ENCODE data around the gene UGT1A1. TPM values are rescaled to one million over a fixed set of nuclear protein-coding genes. Genes with fewer than 3 reads are reported as not detected.

The UGT1A1 gene
- total RNA-seq, 3 donors from 2014 or later: not detected

GRCh38 chr2:233772153-233772552, 12.1 kb downstream of the UGT1A1 start:
- DNase-seq: no peak
- Mint-ChIP-seq H3K4me1 (ENCODE audit: low read depth) (no peaks in the 10 kb centered on the region), H3K27me3 (ENCODE audit: low read depth) (peaks cover 13% of the 10 kb centered on the region), H3K4me3 (no peak overlapping the region), H3K9me3 (peaks cover under 1% of the 10 kb centered on the region), H3K36me3 (ENCODE audit: insufficient read depth) (no peaks in the 10 kb centered on the region)
- no peak for ATAC-seq

- Mint-ChIP-seq H3K9me3 (peaks cover 4% of the 10 kb centered on the region), H3K4me1 (ENCODE audit: low read depth) (no peaks in the 10 kb centered on the region), H3K4me3 (no peak overlapping the region), H3K36me3 (ENCODE audit: insufficient read depth) (no peaks in the 10 kb centered on the region), H3K27me3 (ENCODE audit: low read depth) (peaks cover 11% of the 10 kb centered on the region)
- no peak for DNase-seq
- no peak for ATAC-seq
These were observed 12.5 kb downstream of the UGT1A1 start for GRCh38 chr2:233772583-233772982.

GRCh38 chr2:233773854-233774253, 13.8 kb downstream of the UGT1A1 start:
- no peak for ATAC-seq
- no peaks in the 10 kb centered on the region for H3K4me1 Mint-ChIP-seq (ENCODE audit: low read depth)
- peaks cover 16% of the 10 kb centered on the region for H3K27me3 Mint-ChIP-seq (ENCODE audit: low read depth)
- DNase-seq: no peak
- H3K36me3 Mint-ChIP-seq (ENCODE audit: insufficient read depth): no peaks in the 10 kb centered on the region
- H3K4me3 Mint-ChIP-seq: no peak overlapping the region
- H3K9me3 Mint-ChIP-seq: peaks cover 4% of the 10 kb centered on the region

GRCh38 chr2:233775414-233775813, 15.3 kb downstream of the UGT1A1 start:
- Mint-ChIP-seq H3K4me3 (no peak overlapping the region), H3K4me1 (ENCODE audit: low read depth) (no peaks in the 10 kb centered on the region), H3K36me3 (ENCODE audit: insufficient read depth) (no peaks in the 10 kb centered on the region), H3K27me3 (ENCODE audit: low read depth) (peaks cover 11% of the 10 kb centered on the region), H3K9me3 (peaks cover 4% of the 10 kb centered on the region)
- no peak for ATAC-seq
- no peak for DNase-seq

- H3K4me3 Mint-ChIP-seq: no peak within 1 kb of the TSS
- no peaks in the 10 kb centered on the region for H3K36me3 Mint-ChIP-seq (ENCODE audit: insufficient read depth)
- peaks cover 15% of the 10 kb centered on the region for H3K27me3 Mint-ChIP-seq (ENCODE audit: low read depth)
- ATAC-seq (no peak), DNase-seq (no peak)
- H3K9me3 Mint-ChIP-seq: peaks cover 4% of the 10 kb centered on the region
- H3K4me1 Mint-ChIP-seq (ENCODE audit: low read depth): no peaks in the 10 kb centered on the region
These were observed 18.0 kb downstream of the UGT1A1 start, which contains the start of gene MROH2A for GRCh38 chr2:233778030-233778429. Gene MROH2A (plus strand): TSS chr2:233778330. CDS start chr2:233779359, 1,029 bp downstream.

GRCh38 chr2:233779722-233780121, 19.7 kb downstream of the UGT1A1 start:
- H3K4me1 Mint-ChIP-seq (ENCODE audit: low read depth): no peaks in the 10 kb centered on the region
- ATAC-seq (no peak), DNase-seq (no peak)
- no peak overlapping the region for H3K4me3 Mint-ChIP-seq
- H3K36me3 Mint-ChIP-seq (ENCODE audit: insufficient read depth): no peaks in the 10 kb centered on the region
- peaks cover 23% of the 10 kb centered on the region for H3K27me3 Mint-ChIP-seq (ENCODE audit: low read depth)
- peaks cover 4% of the 10 kb centered on the region for H3K9me3 Mint-ChIP-seq

GRCh38 chr2:233780771-233781170, 20.7 kb downstream of the UGT1A1 start:
- H3K4me1 Mint-ChIP-seq (ENCODE audit: low read depth): no peaks in the 10 kb centered on the region
- no peak for ATAC-seq

GRCh38 chr2:233789554-233789953, 29.5 kb downstream of the UGT1A1 start:
- Mint-ChIP-seq H3K4me1 (ENCODE audit: low read depth) (no peaks in the 10 kb centered on the region), H3K4me3 (no peak overlapping the region), H3K27me3 (ENCODE audit: low read depth) (peaks cover 6% of the 10 kb centered on the region), H3K36me3 (ENCODE audit: insufficient read depth) (no peaks in the 10 kb centered on the region), H3K9me3 (peaks cover 5% of the 10 kb centered on the region)
- DNase-seq (no peak), ATAC-seq (no peak)

More at GRCh38 chr2:233780771-233781170, 20.7 kb downstream of the UGT1A1 start:
- Mint-ChIP-seq H3K27me3 (ENCODE audit: low read depth) (peaks cover 21% of the 10 kb centered on the region), H3K36me3 (ENCODE audit: insufficient read depth) (no peaks in the 10 kb centered on the region), H3K4me3 (no peak overlapping the region), H3K9me3 (peaks cover 4% of the 10 kb centered on the region)
- no peak for DNase-seq

- no peak for ATAC-seq
- Mint-ChIP-seq H3K36me3 (ENCODE audit: insufficient read depth) (no peaks in the 10 kb centered on the region), H3K4me3 (no peak overlapping the region), H3K27me3 (ENCODE audit: low read depth) (peaks cover 2% of the 10 kb centered on the region), H3K9me3 (peaks cover under 1% of the 10 kb centered on the region), H3K4me1 (ENCODE audit: low read depth) (no peaks in the 10 kb centered on the region)
- no peak for DNase-seq
These were observed 31.2 kb downstream of the UGT1A1 start for GRCh38 chr2:233791151-233791882.

GRCh38 chr2:233791883-233792329, 31.8 kb downstream of the UGT1A1 start:
- Mint-ChIP-seq H3K36me3 (ENCODE audit: insufficient read depth) (no peaks in the 10 kb centered on the region), H3K4me3 (no peak overlapping the region), H3K27me3 (ENCODE audit: low read depth) (no peaks in the 10 kb centered on the region), H3K4me1 (ENCODE audit: low read depth) (no peaks in the 10 kb centered on the region), H3K9me3 (no peaks in the 10 kb centered on the region)
- ATAC-seq (no peak), DNase-seq (no peak)

GRCh38 chr2:233792720-233793119, 32.6 kb downstream of the UGT1A1 start:
- ATAC-seq (no peak), DNase-seq (no peak)
- Mint-ChIP-seq H3K36me3 (ENCODE audit: insufficient read depth) (no peaks in the 10 kb centered on the region), H3K27me3 (ENCODE audit: low read depth) (no peaks in the 10 kb centered on the region), H3K9me3 (no peaks in the 10 kb centered on the region), H3K4me1 (ENCODE audit: low read depth) (no peaks in the 10 kb centered on the region), H3K4me3 (no peak overlapping the region)

- no peaks in the 10 kb centered on the region for H3K9me3 Mint-ChIP-seq
- H3K4me1 Mint-ChIP-seq (ENCODE audit: low read depth): no peaks in the 10 kb centered on the region
- DNase-seq: no peak
- no peaks in the 10 kb centered on the region for H3K36me3 Mint-ChIP-seq (ENCODE audit: insufficient read depth)
- no peaks in the 10 kb centered on the region for H3K27me3 Mint-ChIP-seq (ENCODE audit: low read depth)
- no peak overlapping the region for H3K4me3 Mint-ChIP-seq
- ATAC-seq: no peak
These were observed 33.5 kb downstream of the UGT1A1 start for GRCh38 chr2:233793465-233794127.

GRCh38 chr2:233794128-233794658, 34.1 kb downstream of the UGT1A1 start:
- Mint-ChIP-seq H3K9me3 (no peaks in the 10 kb centered on the region), H3K4me3 (no peak overlapping the region), H3K27me3 (ENCODE audit: low read depth) (no peaks in the 10 kb centered on the region), H3K4me1 (ENCODE audit: low read depth) (no peaks in the 10 kb centered on the region), H3K36me3 (ENCODE audit: insufficient read depth) (no peaks in the 10 kb centered on the region)
- ATAC-seq (no peak), DNase-seq (no peak)

- Mint-ChIP-seq H3K27me3 (ENCODE audit: low read depth) (no peaks in the 10 kb centered on the region), H3K36me3 (ENCODE audit: insufficient read depth) (no peaks in the 10 kb centered on the region), H3K4me3 (no peak overlapping the region), H3K9me3 (peaks cover 4% of the 10 kb centered on the region), H3K4me1 (ENCODE audit: low read depth) (no peaks in the 10 kb centered on the region)
- no peak for DNase-seq
- no peak for ATAC-seq
These were observed 35.7 kb downstream of the UGT1A1 start for GRCh38 chr2:233795735-233796171.

- DNase-seq (no peak), ATAC-seq (no peak)
- peaks cover 4% of the 10 kb centered on the region for H3K9me3 Mint-ChIP-seq
- no peaks in the 10 kb centered on the region for H3K27me3 Mint-ChIP-seq (ENCODE audit: low read depth)
- H3K4me1 Mint-ChIP-seq (ENCODE audit: low read depth): no peaks in the 10 kb centered on the region
- H3K4me3 Mint-ChIP-seq: no peak overlapping the region
- H3K36me3 Mint-ChIP-seq (ENCODE audit: insufficient read depth): no peaks in the 10 kb centered on the region
These were observed 36.2 kb downstream of the UGT1A1 start for GRCh38 chr2:233796254-233796653.
